KMS-11 (cell line): ENCODE measurements around the gene YBEY.

Experiments used
- H2AFZ ChIP-seq: fragments of 200-600 bp; sonication (generic); 2 replicates; pipeline ENCODE4 v1.6.1; 2016; ENCODE audit warnings: antibody characterized with exemption, mixed run types, low read depth
- H3K27ac ChIP-seq: fragments of 200-600 bp; sonication (generic); 2 replicates; pipeline ENCODE4 v1.6.1; 2016; ENCODE audit warnings: mild to moderate bottlenecking, mixed run types
- H3K27me3 ChIP-seq: fragments of 200-600 bp; sonication (generic); 2 replicates; pipeline ENCODE4 v1.6.1; 2017; ENCODE audit warnings: mild to moderate bottlenecking, low read depth, mixed run types, moderate library complexity; ENCODE audit not compliant: insufficient read depth
- H3K36me3 ChIP-seq: fragments of 200-600 bp; sonication (generic); 2 replicates; pipeline ENCODE4 v1.6.1; 2017; ENCODE audit warnings: mild to moderate bottlenecking, mixed run types; ENCODE audit not compliant: insufficient read depth
- H3K4me1 ChIP-seq: fragments of 200-600 bp; sonication (generic); 2 replicates; pipeline ENCODE4 v1.6.1; 2016; ENCODE audit warnings: mild to moderate bottlenecking, low read depth, mixed run types; ENCODE audit not compliant: poor library complexity, severe bottlenecking
- H3K4me2 ChIP-seq: fragments of 200-600 bp; sonication (generic); 2 replicates; pipeline ENCODE4 v1.7.0; 2016; ENCODE audit warnings: mild to moderate bottlenecking, mixed run types
- H3K4me3 ChIP-seq: fragments of 200-600 bp; sonication (generic); IDR thresholded peaks from 2 replicates; pipeline ENCODE4 v1.6.1; 2017; ENCODE audit warnings: low read depth, low read length, mixed read lengths; ENCODE audit not compliant: insufficient read depth
- H3K79me2 ChIP-seq: fragments of 200-600 bp; sonication (generic); 2 replicates; pipeline ENCODE4 v1.6.1; 2016; ENCODE audit warnings: low read depth, mixed run types; ENCODE audit not compliant: insufficient read depth
- H3K9ac ChIP-seq: fragments of 200-600 bp; sonication (generic); 2 replicates; pipeline ENCODE4 v1.6.1; 2016; ENCODE audit warnings: mild to moderate bottlenecking, mixed run types
- H4K20me1 ChIP-seq: fragments of 200-600 bp; sonication (generic); 2 replicates; pipeline ENCODE4 v1.6.1; 2016; ENCODE audit warnings: mild to moderate bottlenecking, mixed run types; ENCODE audit not compliant: insufficient read depth
- CTCF ChIP-seq: fragments of 200-600 bp; sonication (generic); conservative IDR thresholded peaks from 2 replicates; pipeline ENCODE4 v1.6.1; 2017; ENCODE audit warnings: low read depth, mild to moderate bottlenecking, antibody characterized with exemption, low read length, moderate library complexity, mixed read lengths

The YBEY gene

GRCh38 chr21:46269466-46269865, 16.7 kb upstream of the YBEY start:
- H2AFZ ChIP-seq: no peak overlapping the region
- H3K27ac ChIP-seq: no peak overlapping the region
- no peak overlapping the region for H3K4me2 ChIP-seq
- no peaks in the 10 kb centered on the region for H4K20me1 ChIP-seq
- TF ChIP-seq CTCF: no peak
- no peaks in the 10 kb centered on the region for H3K27me3 ChIP-seq
- H3K79me2 ChIP-seq: no peaks in the 10 kb centered on the region
- H3K9ac ChIP-seq: no peak overlapping the region
- no peaks in the 10 kb centered on the region for H3K4me1 ChIP-seq
- H3K4me3 ChIP-seq: no peak overlapping the region
- peaks cover 9% of the 10 kb centered on the region; the same call in 1 of the 2 replicates for H3K36me3 ChIP-seq

- H3K4me2 ChIP-seq: no peak overlapping the region
Measured at GRCh38 chr21:46273341-46273740, 12.8 kb upstream of the YBEY start.

GRCh38 chr21:46274797-46275390, 11.2 kb upstream of the YBEY start:
- Histone ChIP-seq H3K4me2 (no peak overlapping the region), H3K27me3 (no peaks in the 10 kb centered on the region), H3K4me3 (no peak overlapping the region), H2AFZ (no peak overlapping the region), H3K79me2 (peaks cover 10% of the 10 kb centered on the region; the same call in 1 of the 2 replicates), H3K4me1 (no peaks in the 10 kb centered on the region), H3K36me3 (peaks cover 27% of the 10 kb centered on the region), H3K27ac (no peak overlapping the region), H3K9ac (no peak overlapping the region), H4K20me1 (no peaks in the 10 kb centered on the region)
- TF ChIP-seq CTCF: no peak

More at GRCh38 chr21:46273341-46273740, 12.8 kb upstream of the YBEY start:
- Histone ChIP-seq H4K20me1 (no peaks in the 10 kb centered on the region), H3K27me3 (no peaks in the 10 kb centered on the region), H3K9ac (no peak overlapping the region), H3K27ac (no peak overlapping the region), H3K4me1 (no peaks in the 10 kb centered on the region), H3K36me3 (peaks cover 19% of the 10 kb centered on the region), H3K79me2 (no peaks in the 10 kb centered on the region; the same call in 1 of the 2 replicates), H2AFZ (no peak overlapping the region), H3K4me3 (no peak overlapping the region)
- TF ChIP-seq CTCF: no peak

DNA sequence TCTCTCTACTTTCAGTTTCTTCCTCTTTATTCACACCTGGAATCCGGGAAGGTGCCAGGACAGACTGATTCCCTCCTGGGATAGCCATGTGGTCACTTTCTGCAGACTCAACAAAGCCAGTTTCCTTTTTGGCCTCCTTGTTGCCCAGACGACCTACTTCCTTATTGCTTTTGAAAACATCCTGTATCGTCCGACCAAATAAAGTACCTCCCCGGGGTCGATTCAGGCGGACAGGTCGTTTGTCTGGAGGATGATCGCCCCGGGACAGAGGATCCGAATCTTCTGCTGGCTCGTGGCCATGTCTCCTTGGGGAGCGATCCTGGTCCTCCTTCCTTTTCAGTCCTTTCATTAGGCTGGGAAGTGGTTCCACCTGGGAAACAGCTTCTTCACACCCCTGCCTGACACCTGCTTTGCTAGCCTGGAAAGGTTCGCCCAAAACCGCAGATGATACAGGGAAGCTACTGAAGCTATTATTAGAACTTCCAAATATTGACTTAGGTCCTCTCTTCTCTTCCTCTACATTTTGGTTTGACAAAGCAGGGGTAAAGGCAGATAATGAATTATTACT, 2.0 kb upstream of the YBEY start:
- H3K27me3 ChIP-seq: no peaks in the 10 kb centered on the region
- peaks cover 52% of the 10 kb centered on the region for H3K4me1 ChIP-seq
- TF ChIP-seq CTCF: no peak
- H2AFZ ChIP-seq: no peak overlapping the region
- peaks cover 17% of the 10 kb centered on the region; the same call in 1 of the 2 replicates for H3K36me3 ChIP-seq
- no peak overlapping the region for H3K27ac ChIP-seq
- H3K79me2 ChIP-seq: peaks cover 67% of the 10 kb centered on the region
- no peak overlapping the region for H3K9ac ChIP-seq
- H3K4me3 ChIP-seq: no peak overlapping the region
- peak overlapping the region; percentile 87 for H3K4me2 ChIP-seq
- no peaks in the 10 kb centered on the region for H4K20me1 ChIP-seq
